Dedifferentiated amniotic fluid mesenchymal stem cell (primary cell): ENCODE measurements around the gene ZMYM2.
"Not testable (repeated sequence)": the region's sequence is repeated elsewhere in the genome, so short reads cannot be mapped to it uniquely, and the experiment has no call there.

Experiments
- DNase-seq: peaks from one replicate; pipeline ENCODE4 v3.0.0-alpha.2; 2016; ENCODE audit errors: extremely low spot score

The ZMYM2 gene

DNA sequence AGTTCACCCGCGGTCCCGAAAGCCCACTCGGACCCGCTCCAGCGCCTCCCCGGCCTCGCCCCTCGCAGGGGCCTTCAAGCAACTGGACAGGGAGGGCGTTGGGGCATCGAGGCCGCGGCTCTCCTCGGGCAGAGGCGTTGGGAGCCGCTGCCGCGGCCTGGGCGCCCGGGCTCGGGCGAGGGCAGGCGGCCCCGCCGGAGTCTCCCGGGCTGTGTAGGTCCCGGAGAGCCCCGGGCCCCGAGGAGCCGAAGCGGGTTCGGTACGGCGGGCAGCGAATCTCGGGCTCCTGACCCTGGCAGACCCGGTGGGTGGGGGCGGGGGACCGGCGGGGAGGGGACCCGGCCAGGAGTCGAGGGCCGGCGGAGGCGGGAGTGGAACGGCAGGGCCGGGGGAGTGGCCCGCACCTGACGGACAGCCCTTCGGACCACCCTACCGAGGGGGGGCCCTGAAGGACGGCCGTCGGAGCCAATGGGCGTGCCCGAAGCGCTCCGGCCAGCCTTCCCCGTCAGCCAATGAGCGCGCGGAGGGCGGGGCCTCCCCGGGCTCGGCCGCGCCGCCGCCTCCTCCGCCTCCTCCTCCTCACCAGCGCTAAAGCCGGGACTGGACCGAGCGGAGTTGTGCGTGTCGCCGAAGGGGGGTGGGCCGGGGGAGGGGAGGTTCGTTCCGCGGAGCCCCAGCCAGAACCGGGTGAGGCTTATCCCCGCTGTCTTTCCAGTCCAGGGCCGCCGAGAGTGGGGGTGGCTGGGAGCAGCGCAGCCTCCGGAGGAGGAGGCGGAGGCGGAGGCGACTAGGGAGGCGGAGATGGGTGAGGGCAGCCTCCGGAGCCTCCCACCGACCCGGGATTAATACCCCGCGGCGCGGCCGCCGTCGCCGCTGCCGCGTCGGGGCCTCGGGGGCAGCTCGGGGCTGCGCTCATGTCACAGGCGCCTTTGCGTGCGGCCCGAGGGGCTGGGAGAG is at the start of gene ZMYM2:
TSS of gene ZMYM2 (plus strand) at position 573 of the 957 bp plus-strand sequence. CDS start 34,346 bp downstream, outside the sequence.
- DNase-seq = peak; percentile 94

DNA sequence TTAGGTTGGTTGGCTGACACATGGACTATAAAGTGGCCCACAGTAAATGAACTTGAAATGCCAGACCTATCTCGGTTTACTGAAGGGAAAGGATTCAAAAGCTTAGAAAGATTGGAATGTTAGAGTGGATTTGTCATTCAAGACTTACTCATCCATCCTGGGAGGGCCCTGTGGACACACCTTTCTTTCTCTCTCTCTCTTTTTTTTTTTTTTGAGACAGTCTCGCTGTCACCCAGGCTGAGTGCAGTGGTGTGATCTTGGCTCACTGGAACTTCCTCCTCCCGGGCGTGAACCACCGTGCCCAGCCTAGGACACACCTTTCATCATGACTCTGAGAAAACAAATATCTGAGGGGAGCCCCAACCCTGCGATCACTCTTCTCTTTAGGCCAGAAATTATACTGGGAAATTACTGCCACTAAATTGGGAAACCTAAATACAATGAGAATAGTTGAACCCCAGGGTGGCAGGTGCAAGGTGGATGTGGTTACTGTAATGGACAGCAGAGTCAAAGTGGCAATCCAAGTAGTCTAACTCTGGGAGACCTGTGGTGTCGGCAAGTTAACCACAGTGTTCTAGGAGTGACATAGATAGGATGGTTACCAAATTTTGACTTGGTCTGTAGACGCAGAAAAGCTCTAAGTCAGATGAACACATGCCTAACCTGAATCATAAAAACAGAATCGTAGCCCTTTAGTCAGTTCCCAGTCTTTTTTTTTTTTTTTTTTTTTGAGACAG is 48.0 kb upstream of the ZMYM2 start:
- no peak for DNase-seq

DNA sequence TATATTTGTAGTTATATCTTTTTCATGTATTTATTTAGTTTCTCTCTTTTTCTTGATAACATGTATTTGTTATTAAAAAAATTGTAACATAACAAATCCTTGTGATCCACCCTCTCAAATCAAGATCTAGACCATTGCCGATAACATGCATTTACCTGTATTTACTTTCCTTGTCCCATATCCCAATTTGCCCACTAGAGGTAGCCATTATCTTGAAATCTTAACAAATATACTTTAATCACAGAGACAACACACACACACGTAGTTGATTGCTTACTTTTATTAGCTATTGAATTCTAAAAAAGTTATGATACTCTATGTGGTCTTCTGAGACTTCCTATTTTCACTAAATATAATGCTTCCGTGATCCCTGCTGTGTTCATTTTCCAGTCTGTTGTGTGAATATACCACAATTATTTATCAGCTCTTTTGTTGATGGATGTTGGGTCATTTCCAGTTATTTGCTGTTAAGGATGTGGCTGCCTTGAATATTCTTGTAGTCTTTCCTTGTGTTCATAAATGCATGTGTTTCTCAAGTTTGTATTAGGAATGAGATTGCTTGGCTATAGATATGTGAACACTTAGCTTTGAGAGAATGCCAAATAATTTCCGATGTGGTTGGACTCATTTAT is 31.3 kb upstream of the ZMYM2 start:
- DNase-seq = no peak

DNA sequence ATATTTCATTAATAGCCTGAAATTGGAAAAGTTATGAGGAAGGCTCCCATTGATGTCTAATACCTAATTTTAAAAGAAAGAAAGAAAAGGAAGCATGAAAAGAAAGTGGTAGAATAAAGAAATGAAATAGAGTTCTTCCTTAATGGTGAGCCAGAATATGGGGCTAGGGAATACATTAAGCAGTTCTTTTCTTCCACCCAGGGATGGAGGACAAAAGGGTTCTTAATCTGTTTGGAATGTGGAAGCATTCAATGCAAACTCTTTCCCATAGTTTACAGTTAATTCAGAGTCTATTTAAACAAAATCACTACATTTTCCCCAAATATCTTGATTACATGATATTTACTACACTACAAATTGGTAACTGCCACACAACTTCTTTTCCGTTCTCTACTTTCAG is 18.4 kb upstream of the ZMYM2 start:
- no peak for DNase-seq

DNA sequence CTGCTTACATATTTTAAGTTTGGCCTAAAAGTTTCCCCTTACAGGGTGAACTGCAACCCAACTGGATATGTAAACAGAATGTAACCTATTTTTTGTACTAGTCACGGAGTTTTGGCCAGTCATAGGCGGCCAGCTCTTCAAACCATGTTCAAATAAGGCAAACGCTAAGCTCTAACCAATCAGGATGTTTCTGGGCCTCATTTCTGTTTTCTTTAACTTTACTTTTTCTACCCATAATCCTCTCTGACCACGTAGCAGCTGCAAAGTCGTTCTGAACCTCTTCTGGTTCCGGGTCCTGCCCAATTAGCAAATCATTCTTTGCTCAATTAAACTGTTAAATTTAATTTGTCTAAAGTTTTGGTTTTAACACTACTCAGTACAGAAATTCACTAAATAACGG is 8.2 kb upstream of the ZMYM2 start:
- DNase-seq = no peak

DNA sequence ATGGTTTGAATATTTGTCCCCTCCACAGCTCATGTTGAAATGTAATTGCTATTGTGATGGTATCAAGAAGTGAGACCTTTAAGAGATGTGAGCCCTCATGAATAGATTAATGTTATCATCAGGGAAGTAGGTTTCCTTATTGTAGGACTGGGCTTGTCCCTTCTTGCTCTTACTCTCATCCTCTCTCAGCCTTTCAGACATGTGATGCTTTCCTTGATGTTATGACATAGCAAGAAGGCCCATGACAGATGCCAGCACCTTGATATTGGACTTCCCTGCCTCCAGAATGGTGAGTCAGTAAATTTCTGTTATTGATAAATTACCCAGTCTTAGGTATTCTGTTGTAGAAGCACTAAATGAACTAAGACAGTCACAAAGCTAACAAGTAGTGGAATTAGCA is 5.7 kb upstream of the ZMYM2 start:
- no peak for DNase-seq

DNA sequence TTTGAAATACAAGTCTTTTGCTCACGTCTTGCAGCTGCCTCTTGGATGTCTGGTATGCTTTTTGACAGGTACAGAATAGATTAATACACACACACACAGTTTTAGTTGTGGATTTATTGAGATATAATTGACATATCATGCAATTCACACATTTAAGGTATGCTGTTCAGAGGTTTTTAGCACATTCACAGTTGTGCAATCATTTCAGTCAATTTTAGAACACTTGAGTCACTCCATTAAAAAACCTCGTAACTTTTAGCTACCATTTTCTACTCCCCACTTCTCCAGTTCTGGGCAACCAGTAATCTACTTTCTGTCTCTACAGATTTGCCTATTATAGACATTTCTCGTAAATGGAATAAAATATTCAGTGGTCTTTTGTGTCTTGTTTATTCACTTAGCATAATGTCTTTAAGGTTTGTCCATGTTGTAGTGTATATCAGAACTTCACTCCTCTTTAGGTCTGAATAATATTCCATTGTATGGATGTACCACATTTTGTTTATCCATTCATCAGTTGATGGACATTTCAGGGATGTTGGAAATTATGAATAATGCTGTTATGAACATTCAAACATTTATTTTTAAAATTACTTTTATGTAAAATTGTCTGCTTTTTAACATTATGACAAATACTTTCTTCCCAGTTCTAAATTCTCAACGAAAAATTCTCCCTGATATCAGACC is 2.5 kb upstream of the ZMYM2 start:
- no peak for DNase-seq

DNA sequence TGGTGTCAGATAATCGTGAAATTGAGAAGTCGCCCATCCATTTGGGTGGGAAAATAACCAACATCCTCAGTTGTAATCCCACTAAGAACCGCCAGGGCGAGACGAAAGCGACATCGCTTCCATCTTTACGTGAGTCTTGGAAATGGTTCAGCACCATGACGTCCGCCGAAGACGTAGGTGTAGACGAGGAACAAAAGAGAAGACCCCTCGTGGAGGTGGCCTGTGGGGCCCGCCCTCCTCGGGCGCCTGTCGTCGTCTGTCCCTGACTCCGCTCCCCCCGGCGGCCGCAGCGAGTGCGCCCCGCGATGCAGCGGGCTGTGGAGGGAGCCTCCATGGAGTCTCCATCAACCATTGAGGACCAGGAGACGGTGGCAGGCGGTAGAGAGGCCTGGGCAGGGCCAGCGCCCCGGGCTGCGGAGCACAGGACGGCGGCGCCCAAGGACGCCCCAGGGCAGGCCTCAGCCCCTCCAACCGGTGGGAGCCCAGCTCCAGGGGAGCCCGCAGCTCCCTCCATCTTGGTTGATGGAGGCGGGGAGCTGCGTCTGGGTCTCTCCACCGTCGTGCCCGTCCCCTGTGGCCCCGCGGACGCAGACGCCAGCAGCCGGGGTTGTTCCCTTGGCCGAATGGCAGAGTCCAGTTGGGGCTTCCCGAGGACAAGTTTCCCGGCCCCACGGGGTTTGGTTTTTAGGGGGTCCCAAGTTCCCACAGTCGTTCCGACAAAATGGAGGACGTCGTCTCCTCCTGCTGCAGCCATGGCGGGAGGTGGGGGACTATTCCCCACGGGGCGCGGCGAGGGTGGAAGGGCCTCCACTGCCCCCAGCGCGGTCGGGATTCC is 990 bp upstream of the ZMYM2 start:
- no peak for DNase-seq

DNA sequence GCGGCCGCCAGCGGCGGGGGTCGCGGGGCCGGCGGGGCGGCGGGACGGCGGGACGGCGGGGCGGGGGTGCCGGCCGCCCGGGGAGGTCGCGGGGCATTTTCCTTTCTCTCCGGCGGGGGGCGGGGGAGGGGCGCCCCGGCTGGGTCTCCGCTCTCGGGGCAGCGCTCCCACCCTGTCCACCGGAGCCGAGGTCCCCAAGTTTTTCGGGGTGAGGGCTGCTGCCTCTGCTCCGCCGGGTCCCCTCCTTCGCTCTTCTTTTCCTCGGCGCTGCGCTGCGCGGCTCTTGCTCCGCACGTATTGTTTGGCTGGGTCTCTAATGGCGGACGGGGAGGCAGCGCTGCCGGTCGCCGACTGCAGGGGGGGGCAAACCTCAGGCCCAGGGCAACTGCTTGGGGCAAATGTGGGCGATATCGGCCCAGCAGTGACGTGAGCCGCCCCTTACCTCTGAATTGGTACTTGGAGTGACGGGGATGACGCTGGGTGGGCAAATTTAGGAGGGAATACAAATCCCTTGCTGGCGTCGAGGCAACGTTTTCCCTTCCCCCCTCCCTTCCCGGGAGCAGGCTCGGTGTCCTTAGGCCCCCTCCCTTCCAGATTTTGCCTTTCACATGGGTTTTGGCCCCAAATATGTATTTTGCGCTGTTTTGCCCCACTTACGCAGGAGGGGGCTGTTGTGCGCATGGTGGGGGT is 759 bp downstream of the ZMYM2 start:
- peak; percentile 31 for DNase-seq

DNA sequence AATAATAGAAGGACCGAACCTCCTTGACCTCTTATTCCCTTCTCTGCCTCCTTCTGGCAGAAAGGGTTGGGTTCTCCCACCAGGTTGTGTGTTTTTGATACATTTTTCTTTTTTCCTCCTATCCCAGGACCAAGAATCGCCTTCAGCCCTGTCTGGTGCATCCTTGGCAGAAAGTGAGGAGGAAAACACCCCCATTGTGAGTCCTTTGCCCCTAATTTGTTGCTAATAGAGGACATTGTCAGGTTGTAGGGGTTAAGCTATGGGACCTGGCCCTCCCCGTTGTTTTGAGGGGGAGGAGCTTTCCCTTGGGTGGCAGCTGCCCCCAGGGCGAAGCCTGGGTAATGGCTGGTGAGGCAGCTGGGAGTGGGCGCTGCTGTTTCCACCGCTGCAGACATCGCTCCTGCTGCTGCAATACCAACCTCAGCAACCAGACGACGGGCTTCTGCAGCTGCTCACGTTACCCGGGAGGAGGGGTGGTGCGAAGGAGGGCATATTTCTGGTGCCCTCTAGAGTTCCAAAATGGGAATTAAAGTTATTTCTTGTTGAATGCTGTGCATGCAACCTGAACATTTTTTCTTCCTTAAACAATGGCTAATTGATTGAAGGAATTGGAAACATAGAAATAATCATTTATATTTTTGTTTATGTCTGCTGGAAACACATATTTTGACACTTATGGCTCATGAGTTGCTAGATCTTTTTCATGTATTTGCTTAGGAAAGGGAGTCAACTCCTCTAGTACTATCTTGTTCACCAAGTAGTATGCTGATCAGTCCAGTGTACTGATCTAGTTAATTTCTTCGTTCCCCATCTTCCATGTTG is 1.5 kb downstream of the ZMYM2 start:
- DNase-seq = peak; percentile 96

DNA sequence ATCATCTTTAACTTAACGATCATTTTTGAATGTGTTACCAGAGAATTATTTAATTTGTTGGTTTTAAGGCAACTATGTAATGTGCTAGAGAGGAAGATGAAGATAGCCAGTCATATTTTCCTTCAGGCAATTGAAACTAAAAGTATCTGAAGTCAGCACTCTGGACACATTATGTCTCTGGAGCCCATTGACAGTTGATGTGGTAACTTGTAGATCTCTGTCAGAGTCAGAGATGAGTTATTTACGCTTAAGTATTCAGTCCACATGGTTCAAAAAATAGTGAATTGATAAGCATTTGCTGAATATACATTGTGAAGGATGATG is 2.1 kb downstream of the ZMYM2 start:
- DNase-seq = no peak

DNA sequence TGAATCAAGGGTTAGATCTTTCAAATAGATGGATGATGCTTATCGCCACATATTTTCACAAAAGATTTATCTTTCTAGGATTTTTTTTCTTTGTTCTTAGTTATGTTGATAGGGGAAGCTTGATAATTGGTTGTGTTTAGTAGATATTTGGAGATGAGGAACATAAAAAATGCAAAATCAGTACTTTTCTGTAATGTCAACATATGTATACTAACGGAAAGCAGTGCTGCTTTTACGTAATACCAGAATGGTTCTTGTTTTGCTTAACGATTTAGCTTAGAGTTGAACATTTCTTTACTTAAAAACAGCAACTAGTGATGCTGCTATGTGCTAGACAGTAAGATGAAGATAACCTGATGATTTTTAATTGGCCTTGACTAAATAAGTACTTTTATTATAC is 3.0 kb downstream of the ZMYM2 start:
- no peak for DNase-seq

DNA sequence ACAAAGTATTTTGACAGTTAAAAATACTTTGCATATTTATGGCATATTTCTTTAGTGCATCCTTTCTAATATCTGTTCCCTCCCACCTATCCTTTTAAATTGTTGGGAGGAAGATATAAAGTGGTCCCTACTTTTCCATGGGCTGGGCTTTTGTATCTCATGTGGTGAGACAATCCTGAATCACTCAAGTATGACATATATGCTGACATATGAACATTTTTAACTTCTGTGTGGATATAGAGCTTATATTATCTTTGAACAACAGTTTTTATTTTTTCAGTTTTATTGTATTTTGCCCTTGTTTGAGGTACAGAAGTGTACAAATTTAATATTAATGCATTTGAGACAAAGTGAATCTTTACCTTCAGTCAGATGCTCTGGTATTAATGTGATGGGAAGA is 3.4 kb downstream of the ZMYM2 start:
- no peak for DNase-seq

DNA sequence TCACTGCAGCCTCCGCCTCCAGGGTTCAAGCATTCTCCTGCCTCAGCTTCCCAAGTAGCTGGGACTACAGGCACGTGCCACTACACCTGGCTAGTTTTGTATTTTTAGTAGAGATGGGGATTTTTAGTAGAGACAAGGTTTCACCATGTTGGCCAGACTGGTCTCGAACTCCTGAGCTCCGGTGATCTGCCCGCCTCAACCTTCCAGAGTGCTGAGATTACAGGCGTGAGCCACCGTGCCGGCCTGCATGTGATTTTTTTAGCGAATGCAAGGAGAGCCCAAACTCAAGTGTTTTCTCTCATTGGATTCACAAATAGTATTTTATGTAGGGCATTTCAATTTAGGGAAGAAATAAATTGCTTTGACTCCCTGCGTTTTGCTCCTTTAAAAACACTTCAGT is 4.4 kb downstream of the ZMYM2 start:
- DNase-seq = no peak

DNA sequence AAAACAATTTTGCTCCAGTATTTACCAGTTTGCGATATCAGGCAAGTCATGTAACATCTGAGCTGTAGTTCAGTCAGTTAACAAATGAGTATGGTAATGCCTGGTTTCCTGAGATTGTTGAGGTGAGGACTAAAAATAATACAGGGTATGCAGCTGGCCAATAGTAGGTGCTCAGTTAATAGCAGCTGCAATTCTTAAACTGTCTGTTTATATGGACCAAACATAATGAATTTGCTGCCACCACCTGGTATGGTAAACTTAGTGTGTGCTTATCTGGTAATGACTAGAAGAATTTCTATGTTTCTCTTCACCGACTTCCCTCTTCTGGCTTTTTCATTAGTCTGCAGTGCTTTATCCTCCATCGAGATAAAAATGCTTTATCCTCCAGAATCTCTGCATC is 9.1 kb downstream of the ZMYM2 start:
- no peak for DNase-seq

DNA sequence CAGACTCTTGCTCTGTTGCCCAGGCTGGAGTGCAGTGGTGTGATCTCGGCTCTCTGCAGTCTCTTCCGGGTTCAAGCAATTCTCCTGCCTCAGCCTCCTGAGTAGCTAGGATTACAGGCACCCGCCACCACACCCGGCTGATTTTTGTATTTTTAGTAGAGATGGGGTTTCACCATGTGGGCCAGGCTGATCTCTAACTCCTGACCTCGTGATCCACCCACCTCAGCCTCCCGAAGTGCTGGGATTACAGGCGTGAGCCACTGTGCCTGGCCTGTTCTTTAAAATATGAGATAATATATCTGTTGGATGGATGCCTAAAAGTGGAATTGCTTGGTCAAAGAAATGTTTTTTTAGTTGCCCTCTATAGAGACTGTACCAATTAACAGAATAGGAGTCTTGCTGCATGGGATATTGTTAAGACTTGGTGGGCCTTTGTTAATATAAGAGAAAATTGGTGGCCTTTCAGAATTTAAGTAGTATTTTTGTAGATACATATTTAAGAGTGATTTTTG is 16.0 kb downstream of the ZMYM2 start:
- DNase-seq = not testable (repeated sequence)

DNA sequence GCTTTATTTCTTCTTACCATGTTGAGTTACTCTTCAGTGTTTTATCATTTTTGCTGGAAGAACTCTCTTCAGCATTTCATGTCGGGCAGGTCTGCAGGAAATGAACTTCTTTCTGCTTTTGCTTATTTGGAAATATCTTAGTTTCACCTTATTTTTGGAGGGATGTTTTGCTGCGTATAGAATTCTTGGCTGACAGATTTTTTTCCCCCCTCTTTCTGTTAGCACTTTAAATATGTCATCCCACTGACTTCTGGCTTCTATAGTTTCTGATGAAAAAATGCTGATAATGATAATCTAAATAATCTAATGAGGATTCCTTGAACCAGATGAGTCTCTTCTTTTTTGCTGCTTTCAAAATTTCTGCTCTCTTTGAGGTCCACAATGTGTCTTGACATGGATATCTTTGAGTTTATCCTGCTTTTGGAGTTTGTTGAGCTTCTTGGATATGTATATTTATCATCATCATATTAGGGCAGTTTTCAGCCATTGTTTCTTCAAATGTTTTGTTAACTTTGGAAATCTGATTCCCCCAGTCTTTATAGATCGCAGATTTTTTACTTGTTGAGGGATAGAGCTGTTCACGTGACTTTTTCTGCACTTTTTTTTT is 20.4 kb downstream of the ZMYM2 start:
- DNase-seq = no peak

DNA sequence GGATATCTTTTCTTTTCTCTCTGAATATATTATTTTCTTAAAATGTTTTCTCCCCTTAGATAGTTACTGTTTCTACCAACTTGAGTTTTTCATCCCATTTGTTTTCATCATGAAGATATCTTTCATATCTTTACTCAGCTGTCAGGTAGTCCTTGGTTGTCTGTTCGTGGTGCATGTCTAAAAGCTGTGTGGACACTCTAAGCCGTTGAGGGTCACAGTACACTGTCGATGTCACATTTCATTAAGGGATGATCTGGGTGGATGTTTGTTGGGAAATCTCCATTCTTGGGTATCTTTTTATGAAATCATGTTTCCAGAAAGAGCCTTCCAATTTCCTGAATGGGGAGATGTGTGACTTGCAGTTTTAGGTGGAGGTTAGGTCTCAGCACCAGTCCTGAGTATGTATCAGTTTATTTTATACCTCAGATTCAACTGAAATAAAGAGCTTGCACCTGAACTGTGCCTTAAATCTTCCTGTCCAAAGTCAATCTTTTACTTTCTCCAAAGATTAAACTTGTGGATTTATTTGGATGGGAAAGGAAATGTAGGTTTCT is 23.2 kb downstream of the ZMYM2 start:
- no peak for DNase-seq
